ENCODE measurements around the gene SLC8A1. TPM values are rescaled to one million over a fixed set of nuclear protein-coding genes. Genes with fewer than 3 reads are reported as not detected.

Gene SLC8A1
- total RNA-seq, 2 experiments from 2014 or later: 0.44 to 1.1 TPM

- no peaks in the 10 kb centered on the region for H3K36me3 Mint-ChIP-seq
- DNase-seq (no peak), ATAC-seq (no peak)
- H3K27ac Mint-ChIP-seq: no peak overlapping the region
- H3K4me3 Mint-ChIP-seq: no peak overlapping the region
- H3K9me3 Mint-ChIP-seq (ENCODE audit: low read depth): no peaks in the 10 kb centered on the region
- no peaks in the 10 kb centered on the region for H3K27me3 Mint-ChIP-seq
- CTCF ChIA-PET: no interaction called here
- no peaks in the 10 kb centered on the region for H3K4me1 Mint-ChIP-seq
Measured at GRCh38 chr2:40160751-40161218, 291.1 kb downstream of the SLC8A1 start.

DNA sequence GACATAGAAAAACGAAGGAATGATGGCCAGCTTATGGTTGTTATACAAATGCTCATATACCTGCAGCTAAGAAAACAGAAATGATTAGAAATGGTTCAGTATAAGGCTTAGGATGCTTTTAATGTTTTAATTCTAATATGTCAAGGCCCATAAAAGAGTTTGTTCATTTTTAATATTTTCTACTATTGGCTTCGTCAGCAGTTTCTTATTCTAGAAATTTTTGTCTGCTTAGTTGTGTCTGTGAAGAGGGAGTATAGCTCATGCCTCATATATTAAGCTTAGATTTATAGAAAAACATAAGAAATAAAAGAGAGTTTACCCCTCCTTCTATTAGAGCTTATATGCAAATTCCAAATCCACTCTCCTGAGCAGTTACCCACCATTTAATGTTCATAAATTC lies 292.6 kb downstream of the SLC8A1 start:
- ATAC-seq: no peak
- no peak for DNase-seq
- Mint-ChIP-seq H3K9me3 (ENCODE audit: low read depth) (no peaks in the 10 kb centered on the region), H3K36me3 (no peaks in the 10 kb centered on the region), H3K4me3 (no peak overlapping the region), H3K27me3 (no peaks in the 10 kb centered on the region), H3K4me1 (no peaks in the 10 kb centered on the region), H3K27ac (no peak overlapping the region)
- CTCF ChIA-PET: no interaction called here

DNA sequence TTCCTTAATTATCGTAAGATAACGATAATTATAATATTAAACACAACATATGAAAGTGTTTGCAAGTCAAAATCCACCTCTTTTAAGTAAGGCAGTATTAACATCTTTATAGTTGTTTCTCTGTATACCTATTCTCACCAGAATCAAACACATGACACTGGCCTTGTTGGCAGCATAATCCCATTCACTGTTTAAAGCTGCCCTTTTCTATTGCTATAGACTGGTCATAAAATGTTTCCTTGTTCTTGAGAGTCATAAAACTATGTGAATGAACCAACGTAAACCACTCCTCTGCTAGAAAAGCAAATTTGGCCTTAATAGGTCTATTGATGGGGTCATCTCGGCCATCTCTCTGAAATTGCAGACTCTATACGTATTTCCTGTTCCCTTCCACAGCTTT lies 293.1 kb downstream of the SLC8A1 start:
- ATAC-seq (no peak), DNase-seq (no peak)
- Mint-ChIP-seq H3K36me3 (no peaks in the 10 kb centered on the region), H3K27me3 (no peaks in the 10 kb centered on the region), H3K27ac (no peak overlapping the region), H3K4me1 (no peaks in the 10 kb centered on the region), H3K9me3 (ENCODE audit: low read depth) (no peaks in the 10 kb centered on the region), H3K4me3 (no peak overlapping the region)
- CTCF ChIA-PET: no interaction called here

DNA sequence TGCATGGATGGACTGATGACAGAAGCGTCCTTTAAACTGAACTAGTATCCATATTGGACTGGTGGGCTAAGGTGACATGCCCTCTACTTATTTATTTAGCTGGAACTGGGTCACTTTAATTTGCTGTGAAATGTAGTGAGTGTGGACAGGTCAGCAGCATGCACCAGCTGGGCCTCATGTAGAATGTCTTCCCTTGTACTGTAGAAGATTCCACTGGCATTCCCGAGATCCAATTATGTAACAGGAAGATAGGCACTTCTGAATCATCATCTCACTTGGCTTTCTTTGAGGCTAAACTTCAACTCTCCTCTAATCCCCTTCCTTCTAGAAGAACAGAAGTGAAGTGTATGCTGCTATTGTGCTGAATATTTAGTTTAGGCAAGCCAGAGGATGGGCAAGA lies 296.2 kb downstream of the SLC8A1 start:
- Mint-ChIP-seq H3K36me3 (no peaks in the 10 kb centered on the region), H3K4me1 (no peaks in the 10 kb centered on the region), H3K4me3 (no peak overlapping the region), H3K9me3 (ENCODE audit: low read depth) (no peaks in the 10 kb centered on the region), H3K27ac (no peak overlapping the region), H3K27me3 (peaks cover 3% of the 10 kb centered on the region)
- DNase-seq (no peak), ATAC-seq (no peak)
- CTCF ChIA-PET: no interaction called here

DNA sequence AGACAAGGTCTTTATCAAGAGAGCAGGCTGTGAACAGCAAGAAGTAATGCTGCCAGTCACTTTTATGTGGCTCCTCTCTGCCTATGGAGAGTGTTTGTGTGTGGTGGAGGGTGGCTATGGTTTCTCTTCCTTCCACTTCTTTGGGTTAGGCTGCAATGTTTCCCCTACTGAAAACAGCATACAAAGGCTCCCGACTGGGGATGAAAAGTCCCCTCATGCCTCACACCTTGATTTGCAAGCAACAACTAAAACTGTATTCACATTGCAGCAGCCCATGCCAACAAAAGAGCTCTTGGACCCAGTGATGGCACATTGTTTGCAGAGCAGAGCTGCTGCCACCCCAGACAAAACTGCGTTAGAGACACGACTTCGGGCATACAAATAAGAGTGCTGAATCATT lies 301.6 kb downstream of the SLC8A1 start:
- no peak for ATAC-seq

DNA sequence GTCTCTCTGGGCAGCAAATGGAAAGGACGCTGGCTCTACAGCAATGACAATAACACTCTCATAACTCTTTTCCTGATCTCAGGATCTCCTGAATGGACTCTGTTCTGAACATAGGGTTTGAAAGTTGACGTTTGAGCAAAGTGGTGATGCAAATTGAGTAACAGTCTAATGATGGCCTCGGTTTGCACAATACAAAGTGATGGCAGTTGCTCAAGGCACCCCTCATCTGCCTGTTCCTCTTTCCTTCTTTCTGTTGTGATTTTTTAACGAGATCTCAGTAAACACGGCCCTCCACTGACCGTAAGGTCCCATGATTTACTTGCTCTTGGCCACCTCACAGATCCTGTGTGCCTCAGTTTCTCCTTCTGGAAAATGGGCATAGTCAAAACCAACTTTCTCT lies 303.6 kb downstream of the SLC8A1 start:
- H3K27me3 Mint-ChIP-seq: peaks cover 4% of the 10 kb centered on the region
- DNase-seq: no peak
- no peaks in the 10 kb centered on the region for H3K9me3 Mint-ChIP-seq (ENCODE audit: low read depth)
- H3K4me1 Mint-ChIP-seq: no peaks in the 10 kb centered on the region
- no peak for ATAC-seq
- no peaks in the 10 kb centered on the region for H3K36me3 Mint-ChIP-seq
- H3K27ac Mint-ChIP-seq: no peak overlapping the region
- H3K4me3 Mint-ChIP-seq: no peak overlapping the region
- CTCF ChIA-PET: no interaction called here

More for the DNA sequence above, 301.6 kb downstream of the SLC8A1 start:
- Mint-ChIP-seq H3K4me3 (no peak overlapping the region), H3K36me3 (no peaks in the 10 kb centered on the region), H3K27ac (no peak overlapping the region), H3K27me3 (peaks cover 4% of the 10 kb centered on the region), H3K4me1 (no peaks in the 10 kb centered on the region), H3K9me3 (ENCODE audit: low read depth) (no peaks in the 10 kb centered on the region)
- no peak for DNase-seq
- CTCF ChIA-PET: no interaction called here

DNA sequence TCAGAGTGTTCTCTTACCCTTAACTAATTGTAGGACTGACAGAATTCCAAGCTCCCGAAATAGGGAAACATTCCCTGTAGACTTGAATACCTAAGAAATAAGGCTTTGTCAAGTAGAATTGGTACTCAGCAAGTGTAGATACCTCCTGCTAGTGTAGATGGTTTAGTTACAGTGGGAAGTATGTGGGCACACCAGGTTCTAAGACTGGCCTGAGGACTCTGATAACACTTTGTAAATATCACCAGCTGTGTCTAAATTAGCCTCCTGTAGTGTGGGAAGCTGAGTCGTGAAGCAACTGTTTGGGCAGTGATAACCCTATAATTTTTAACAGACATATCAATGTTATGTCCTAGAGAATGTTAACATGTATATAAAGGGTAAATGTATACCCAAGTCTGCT lies 304.5 kb downstream of the SLC8A1 start:
- no peak for DNase-seq
- H3K27me3 Mint-ChIP-seq: peaks cover 4% of the 10 kb centered on the region
- CTCF ChIA-PET: no interaction called here
- no peak overlapping the region for H3K4me3 Mint-ChIP-seq
- H3K27ac Mint-ChIP-seq: no peak overlapping the region
- no peaks in the 10 kb centered on the region for H3K9me3 Mint-ChIP-seq (ENCODE audit: low read depth)
- no peaks in the 10 kb centered on the region for H3K36me3 Mint-ChIP-seq
- no peaks in the 10 kb centered on the region for H3K4me1 Mint-ChIP-seq
- ATAC-seq: no peak

- CTCF ChIA-PET: no interaction called here
- Mint-ChIP-seq H3K27ac (no peak overlapping the region), H3K4me3 (no peak overlapping the region), H3K27me3 (no peaks in the 10 kb centered on the region), H3K4me1 (no peaks in the 10 kb centered on the region), H3K9me3 (ENCODE audit: low read depth) (no peaks in the 10 kb centered on the region), H3K36me3 (no peaks in the 10 kb centered on the region)
- no peak for DNase-seq
- ATAC-seq: no peak
Measured at GRCh38 chr2:40144022-40144421, 307.9 kb downstream of the SLC8A1 start.

- no peak overlapping the region for H3K4me3 Mint-ChIP-seq
- DNase-seq (no peak), ATAC-seq (no peak)
- H3K4me1 Mint-ChIP-seq: no peaks in the 10 kb centered on the region
- CTCF ChIA-PET: no interaction called here
- no peaks in the 10 kb centered on the region for H3K36me3 Mint-ChIP-seq
- H3K27ac Mint-ChIP-seq: no peak overlapping the region
- H3K27me3 Mint-ChIP-seq: no peaks in the 10 kb centered on the region
- H3K9me3 Mint-ChIP-seq (ENCODE audit: low read depth): no peaks in the 10 kb centered on the region
Measured at GRCh38 chr2:40138314-40138713, 313.6 kb downstream of the SLC8A1 start.

GRCh38 chr2:40131081-40131704 lies 320.7 kb downstream of the SLC8A1 start:
- H3K9me3 Mint-ChIP-seq (ENCODE audit: low read depth): no peaks in the 10 kb centered on the region
- H3K27me3 Mint-ChIP-seq: no peaks in the 10 kb centered on the region
- no peak overlapping the region for H3K27ac Mint-ChIP-seq
- ATAC-seq (no peak), DNase-seq (no peak)
- H3K4me1 Mint-ChIP-seq: no peaks in the 10 kb centered on the region
- no peak overlapping the region for H3K4me3 Mint-ChIP-seq
- H3K36me3 Mint-ChIP-seq: no peaks in the 10 kb centered on the region
- CTCF ChIA-PET: no interaction called here

GRCh38 chr2:40130251-40130994 lies 321.5 kb downstream of the SLC8A1 start:
- no peak for DNase-seq
- CTCF ChIA-PET: no interaction called here
- Mint-ChIP-seq H3K27ac (no peak overlapping the region), H3K27me3 (no peaks in the 10 kb centered on the region), H3K9me3 (ENCODE audit: low read depth) (no peaks in the 10 kb centered on the region), H3K4me3 (no peak overlapping the region), H3K36me3 (no peaks in the 10 kb centered on the region), H3K4me1 (no peaks in the 10 kb centered on the region)
- ATAC-seq: no peak

DNA sequence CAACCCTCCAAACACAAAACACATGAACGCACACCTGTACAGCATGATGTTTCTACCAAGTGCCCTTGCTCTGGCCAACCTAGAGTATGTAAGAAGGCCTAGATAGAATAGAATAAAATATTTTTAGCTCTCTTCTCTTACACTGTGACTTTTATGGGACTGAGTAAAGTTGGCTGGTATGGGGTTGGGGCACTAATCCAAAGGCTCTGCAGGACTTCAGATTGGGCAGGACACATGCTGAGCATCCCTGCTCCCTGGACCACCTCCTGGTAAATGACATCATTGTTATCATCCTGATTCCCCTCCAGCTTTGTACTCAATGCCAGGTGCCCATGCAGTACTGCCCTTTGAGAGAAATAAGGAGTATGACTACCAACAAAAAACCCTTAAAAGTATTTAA lies 322.2 kb downstream of the SLC8A1 start:
- Mint-ChIP-seq H3K4me3 (no peak overlapping the region), H3K4me1 (no peaks in the 10 kb centered on the region), H3K36me3 (no peaks in the 10 kb centered on the region), H3K27me3 (no peaks in the 10 kb centered on the region), H3K27ac (no peak overlapping the region), H3K9me3 (ENCODE audit: low read depth) (no peaks in the 10 kb centered on the region)
- CTCF ChIA-PET: no interaction called here
- ATAC-seq (no peak), DNase-seq (no peak)

DNA sequence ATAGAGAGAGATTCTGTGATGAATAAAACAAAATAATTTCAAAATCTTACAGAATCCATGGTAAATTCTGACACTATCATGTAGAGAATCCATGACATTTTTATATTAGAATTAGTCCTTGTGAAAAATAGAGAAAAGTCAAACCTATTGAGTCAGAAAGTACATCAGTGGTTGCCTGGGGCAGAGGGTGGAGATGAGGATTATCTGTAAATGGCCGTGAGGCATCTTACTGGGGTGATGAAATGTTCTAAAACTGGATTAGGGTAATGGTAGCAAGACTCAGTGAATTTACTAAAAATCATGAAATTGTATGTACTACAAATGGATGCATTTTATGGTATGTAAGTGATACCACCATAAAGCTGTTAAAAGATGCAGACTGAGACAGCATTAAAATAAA lies 323.1 kb downstream of the SLC8A1 start:
- no peak overlapping the region for H3K27ac Mint-ChIP-seq
- H3K27me3 Mint-ChIP-seq: no peaks in the 10 kb centered on the region
- DNase-seq (no peak), ATAC-seq (no peak)
- H3K4me1 Mint-ChIP-seq: no peaks in the 10 kb centered on the region
- no peaks in the 10 kb centered on the region for H3K36me3 Mint-ChIP-seq
- no peak overlapping the region for H3K4me3 Mint-ChIP-seq
- CTCF ChIA-PET: no interaction called here
- no peaks in the 10 kb centered on the region for H3K9me3 Mint-ChIP-seq (ENCODE audit: low read depth)

GRCh38 chr2:40127890-40128557 lies 323.9 kb downstream of the SLC8A1 start:
- no peak for ATAC-seq
- no peak for DNase-seq
- Mint-ChIP-seq H3K27ac (no peak overlapping the region), H3K27me3 (no peaks in the 10 kb centered on the region), H3K36me3 (no peaks in the 10 kb centered on the region), H3K4me1 (no peaks in the 10 kb centered on the region), H3K9me3 (ENCODE audit: low read depth) (no peaks in the 10 kb centered on the region), H3K4me3 (no peak overlapping the region)
- CTCF ChIA-PET: no interaction called here

All from activated CD8-positive, alpha-beta memory T cell treated with anti-CD3 and anti-CD28 coated beads, Interleukin-2, amount 10 ng/mL, durations not matched to agents 7 days and 5 days (primary cell).